ENCODE results near the gene JMJD4.

DNA sequence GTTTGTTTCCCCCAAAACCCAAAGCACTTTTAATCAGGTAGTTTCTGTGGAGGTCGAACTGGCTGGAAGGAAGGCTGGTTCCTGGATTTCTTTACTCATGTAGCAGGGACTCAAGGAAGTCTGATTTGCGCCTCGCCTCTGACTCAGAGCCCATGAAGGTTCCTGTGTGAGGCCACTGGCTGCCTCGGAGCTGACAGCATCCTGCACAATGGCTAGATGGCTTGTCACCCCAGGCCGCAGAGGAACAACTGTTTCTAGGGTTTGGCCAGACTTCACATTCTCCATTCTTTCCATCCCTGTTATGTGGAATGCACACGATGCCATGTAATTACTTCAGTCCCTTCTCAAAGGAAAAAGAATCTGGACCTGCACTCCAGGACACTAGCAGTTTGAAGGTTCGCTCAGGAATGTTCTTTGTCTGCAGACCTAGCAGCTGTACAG is 41.2 kb upstream of the JMJD4 start:
- no peak for TF ChIP-seq CTCF (IDR thresholded peaks at IDR 0.05)
- TF ChIP-seq POLR2A (IDR thresholded peaks at IDR 0.05) = no peak

Measured in adrenal gland (tissue), 5 donors.